ENCODE measurements around the gene PRKCB. TPM values are rescaled to one million over a fixed set of nuclear protein-coding genes. Genes with fewer than 3 reads are reported as not detected.
A peak's percentile ranks its signal among the peaks of the same experiment; 100 is the strongest.
"Not testable (repeated sequence)": the region's sequence is repeated elsewhere in the genome, so short reads cannot be mapped to it uniquely, and the experiment has no call there.

The PRKCB gene
- total RNA-seq, 1 donor from 2014 or later: 59.0 TPM

DNA sequence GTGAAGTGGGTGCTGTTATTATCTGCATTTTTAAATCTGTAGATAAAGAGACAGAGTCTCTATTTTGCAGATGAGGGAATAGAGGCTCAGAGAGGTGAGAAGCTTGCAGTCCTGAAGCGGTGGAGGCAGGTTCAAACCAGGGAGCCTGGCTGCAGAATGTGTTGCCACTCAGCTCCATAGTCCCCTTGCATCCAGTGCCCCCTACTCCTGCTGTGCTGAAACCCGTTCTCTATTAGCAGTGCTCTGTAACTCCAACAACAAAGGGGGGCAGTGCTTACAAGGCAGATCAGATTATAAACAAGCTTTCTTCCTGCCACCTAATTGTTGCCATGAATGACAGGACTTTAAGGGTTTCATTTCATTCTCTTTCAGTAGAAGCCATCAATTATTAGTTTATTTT, 302.2 kb downstream of the PRKCB start:
- no peak for DNase-seq

- DNase-seq: no peak
These were observed 302.8 kb downstream of the PRKCB start for GRCh38 chr16:24138575-24138974.

- DNase-seq: no peak
These were observed 303.5 kb downstream of the PRKCB start for GRCh38 chr16:24139282-24139681.

GRCh38 chr16:24140730-24141129, 304.9 kb downstream of the PRKCB start:
- DNase-seq: no peak

GRCh38 chr16:24141466-24141865, 305.7 kb downstream of the PRKCB start:
- DNase-seq: no peak

DNA sequence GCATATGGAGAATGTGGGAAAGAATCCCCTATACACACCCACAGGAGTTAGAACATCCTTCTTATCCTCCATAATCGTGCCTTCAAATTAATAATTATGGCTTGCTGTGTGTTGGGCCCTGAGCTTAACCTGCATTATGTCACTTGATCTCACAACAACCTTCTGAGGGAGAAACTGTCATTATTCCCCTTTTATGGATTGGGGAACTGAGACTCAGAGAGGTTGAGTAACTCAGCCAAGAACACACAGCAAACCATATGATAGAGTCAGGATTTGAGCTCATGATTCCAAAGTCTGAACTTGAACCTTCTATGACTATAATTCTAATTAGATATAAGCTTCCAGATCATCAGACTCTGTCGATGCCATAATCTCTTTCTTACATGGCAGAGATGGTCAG, 306.1 kb downstream of the PRKCB start:
- DNase-seq: no peak

GRCh38 chr16:24145927-24146326, 310.1 kb downstream of the PRKCB start:
- DNase-seq: no peak

DNA sequence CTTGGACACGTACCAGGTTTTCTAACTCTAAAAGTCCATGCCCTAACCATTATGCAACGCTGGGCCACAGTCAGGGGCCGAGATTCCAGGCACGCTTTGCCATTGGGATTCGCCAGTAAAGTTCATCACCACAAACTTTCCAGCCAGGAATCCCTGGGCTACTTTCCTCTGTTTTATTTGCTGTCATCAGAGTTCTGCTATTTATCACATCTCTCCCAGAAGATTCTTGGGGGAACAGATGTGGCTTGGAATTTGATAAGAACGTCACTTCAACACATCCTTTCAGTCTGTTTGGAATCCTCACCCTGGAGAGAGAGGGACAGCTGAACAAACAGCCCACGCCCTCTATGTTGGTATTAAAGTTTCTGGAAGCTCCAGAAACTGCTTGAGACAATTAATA, 310.7 kb downstream of the PRKCB start:
- no peak for DNase-seq

DNA sequence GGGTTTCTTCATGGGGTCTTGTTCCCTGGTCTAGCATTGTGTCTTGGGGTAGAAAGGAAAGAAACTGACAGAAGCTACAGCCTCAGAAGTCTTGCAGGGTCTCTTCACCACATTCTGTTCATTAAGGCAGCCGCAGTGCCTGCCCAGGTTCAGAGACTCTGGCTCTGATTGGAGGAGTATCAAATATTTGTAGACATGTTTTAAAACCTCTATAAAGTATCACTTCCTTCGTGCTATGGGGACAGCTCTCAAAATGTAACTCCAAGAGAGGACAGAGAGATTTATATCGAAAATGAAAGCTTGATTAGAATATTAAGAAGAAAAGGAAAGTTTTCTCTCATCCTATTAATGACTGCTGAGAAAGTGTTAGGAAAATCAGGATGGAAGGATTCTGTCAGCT, 313.3 kb downstream of the PRKCB start:
- no peak for DNase-seq

DNA sequence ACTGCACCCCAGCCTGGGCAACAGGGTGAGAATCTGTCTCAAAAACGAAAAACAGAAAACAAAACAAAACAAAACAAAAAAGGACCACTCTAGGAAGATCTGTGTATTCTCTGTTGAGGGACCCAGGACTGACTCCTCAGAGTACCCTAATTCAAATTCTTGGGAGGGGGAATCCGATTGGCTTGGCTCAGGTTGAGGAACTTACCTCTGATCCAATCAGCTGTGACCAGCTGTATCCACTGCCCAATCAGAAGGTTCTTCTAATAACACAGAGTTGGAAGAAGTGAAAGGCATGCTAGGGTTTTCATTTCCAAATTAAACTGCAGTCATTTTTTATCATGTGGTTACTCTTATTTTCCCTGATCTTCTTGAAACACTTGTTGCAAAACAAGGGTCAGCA, 314.5 kb downstream of the PRKCB start:
- no peak for DNase-seq

DNA sequence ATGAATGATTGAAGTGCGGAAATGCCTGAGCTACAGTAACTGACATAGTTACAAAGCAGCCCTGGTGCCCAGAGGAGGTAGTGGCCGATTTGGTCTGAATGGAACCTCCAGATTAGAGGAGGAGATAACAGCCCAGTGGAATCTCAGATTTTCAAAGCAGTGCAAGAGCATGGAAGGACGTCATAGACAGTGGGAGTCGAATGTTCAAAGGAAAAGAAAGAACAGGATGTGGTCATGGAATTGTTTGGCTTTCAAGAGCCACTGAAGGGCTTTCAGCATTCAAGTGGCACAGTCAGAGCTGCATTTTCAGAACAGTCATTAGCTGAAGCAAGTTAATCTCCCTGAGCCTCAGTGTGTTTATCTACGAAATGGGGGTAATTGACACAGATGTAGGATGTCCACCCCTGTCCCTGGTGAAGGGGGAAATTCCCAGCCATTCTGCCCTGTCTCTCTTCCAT, 315.7 kb downstream of the PRKCB start:
- DNase-seq: no peak

DNA sequence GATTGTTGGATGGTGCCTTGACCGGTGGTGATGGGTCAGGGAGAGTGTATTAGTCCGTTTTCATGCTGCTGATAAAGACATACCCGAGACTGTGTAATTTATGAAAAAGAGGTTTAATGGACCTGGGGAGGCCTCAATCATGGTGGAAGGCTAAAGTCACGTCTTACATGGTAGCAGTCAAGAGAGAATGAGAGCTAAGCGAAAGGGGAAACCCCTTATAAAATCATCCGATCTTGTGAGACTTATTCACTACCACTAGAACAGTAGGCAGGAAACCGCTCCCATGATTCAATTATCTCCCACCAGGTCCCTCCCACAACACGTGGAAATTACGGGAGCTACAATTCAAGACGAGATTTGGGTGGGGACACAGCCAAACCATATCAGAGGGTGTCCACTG, 316.3 kb downstream of the PRKCB start:
- DNase-seq: not testable (repeated sequence)

- no peak for DNase-seq
These were observed 317.0 kb downstream of the PRKCB start for GRCh38 chr16:24152826-24153225.

- no peak for DNase-seq
These were observed 321.0 kb downstream of the PRKCB start for GRCh38 chr16:24156777-24157176.

- no peak for DNase-seq
These were observed 328.2 kb downstream of the PRKCB start for GRCh38 chr16:24163935-24164334.

- DNase-seq: peak; percentile 32
These were observed 328.6 kb downstream of the PRKCB start for GRCh38 chr16:24164416-24164815.

DNA sequence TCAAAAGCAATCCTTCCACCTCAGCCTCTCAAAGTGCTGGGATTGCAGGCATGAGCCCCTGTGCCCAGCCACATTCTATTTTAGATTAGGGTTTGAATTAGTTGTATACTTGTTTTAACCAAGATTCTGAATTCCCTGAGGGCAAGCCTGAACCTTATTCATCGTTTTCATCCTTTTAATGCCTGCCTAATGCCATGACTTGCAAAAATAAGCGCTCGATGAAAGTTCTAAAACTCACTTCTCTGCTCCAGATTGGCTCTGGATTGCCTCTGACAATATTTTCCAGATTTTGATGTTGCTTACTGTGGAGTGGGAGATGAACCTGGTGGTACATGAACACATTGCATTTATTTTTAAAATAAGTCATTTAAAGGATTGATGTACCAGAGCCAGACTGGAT, 329.5 kb downstream of the PRKCB start:
- DNase-seq: no peak

DNA sequence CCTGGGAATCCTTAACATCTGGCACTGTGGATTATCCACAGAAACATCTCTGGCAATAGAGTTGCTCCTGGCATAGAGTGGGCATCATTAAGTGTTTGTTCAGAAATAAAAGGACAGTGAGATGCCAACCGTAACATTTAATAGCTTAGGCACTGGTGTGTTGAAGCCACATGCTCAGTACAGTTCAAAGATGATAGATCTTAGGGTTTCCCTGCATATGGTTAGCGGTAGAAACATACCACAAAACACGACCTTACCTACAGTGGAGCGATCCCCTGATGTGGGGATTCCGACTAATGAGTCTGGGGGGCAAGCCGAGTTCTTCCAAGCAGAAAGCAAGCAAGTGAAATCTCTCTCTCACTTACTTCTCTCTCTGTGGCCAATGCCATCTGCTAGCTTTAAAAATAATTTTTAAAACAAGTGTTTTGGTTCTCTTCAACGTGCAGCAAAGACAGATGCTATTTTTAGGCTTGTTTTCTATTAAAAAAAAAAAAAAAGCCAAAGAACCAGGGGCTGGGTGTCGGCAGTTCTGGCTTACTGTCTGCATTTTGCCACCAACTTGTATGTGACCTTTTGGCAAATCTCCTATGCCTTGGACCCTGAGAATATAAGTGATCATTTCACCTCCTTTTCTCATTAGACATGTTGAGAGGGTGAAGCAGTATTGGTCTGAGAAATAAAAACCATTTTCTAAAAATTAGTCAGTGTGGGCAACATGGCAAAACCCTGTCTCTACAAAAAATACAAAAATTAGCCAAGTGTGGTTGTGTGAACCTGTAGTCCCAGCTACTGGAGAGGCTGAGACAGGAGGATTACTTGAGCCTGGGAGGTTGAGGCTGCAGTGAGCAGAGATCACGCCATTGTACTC, 331.1 kb downstream of the PRKCB start:
- DNase-seq: no peak

DNA sequence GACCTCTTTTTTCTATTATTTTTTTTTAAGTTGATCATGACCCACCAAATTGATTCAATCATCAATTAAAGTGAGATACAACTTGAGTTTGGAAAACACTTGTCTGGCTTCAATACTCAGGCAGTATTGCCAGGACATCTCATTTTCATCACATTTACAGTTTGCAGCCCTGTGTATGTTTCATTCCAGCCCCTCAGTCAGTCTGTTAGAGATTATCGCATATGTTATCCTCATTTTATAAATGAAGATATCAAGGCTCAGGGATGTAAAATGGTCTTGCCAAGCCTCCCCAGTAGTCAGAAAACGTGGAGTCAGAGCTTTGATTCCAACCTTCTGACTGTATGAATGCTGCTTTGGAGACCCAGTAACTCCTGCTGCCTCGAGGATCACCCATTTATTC, 333.1 kb downstream of the PRKCB start:
- no peak for DNase-seq

GRCh38 chr16:24170407-24170806, 334.6 kb downstream of the PRKCB start:
- DNase-seq: no peak

GRCh38 chr16:24174504-24174903, 338.7 kb downstream of the PRKCB start:
- peak; percentile 66 for DNase-seq

- peak; percentile 31 for DNase-seq
These were observed 339.2 kb downstream of the PRKCB start for GRCh38 chr16:24174957-24175356.

DNA sequence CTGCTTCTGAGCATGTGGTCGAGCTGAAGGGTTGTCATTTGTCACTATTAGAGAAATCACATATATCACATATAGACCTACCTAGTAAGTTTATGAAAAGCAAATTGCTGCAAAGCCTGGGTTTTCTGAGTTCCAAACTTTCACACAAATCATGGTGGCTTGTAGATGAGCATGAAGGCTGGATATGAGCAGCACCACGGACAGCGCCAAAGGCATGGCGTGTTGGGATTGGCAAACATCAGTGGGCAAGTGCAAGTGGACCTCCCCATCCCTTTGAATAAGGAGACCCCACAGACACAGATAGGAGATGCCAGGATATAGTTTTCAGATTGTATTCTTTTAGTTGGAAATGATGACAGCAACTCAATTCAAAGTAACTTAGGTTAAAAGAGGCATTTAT, 342.7 kb downstream of the PRKCB start:
- DNase-seq: no peak

GRCh38 chr16:24180451-24180850, 344.7 kb downstream of the PRKCB start:
- DNase-seq: no peak
